ENCODE results near the gene LRRC32.
"Not testable (repeated sequence)": the region's sequence is repeated elsewhere in the genome, so short reads cannot be mapped to it uniquely, and the experiment has no call there.

Gene LRRC32

GRCh38 chr11:76648061-76648460, 22.5 kb downstream of the LRRC32 start:
- no peak for TF ChIP-seq CTCF (conservative IDR thresholded peaks at IDR 0.05; ENCODE audit: low read depth, low read length)
- no peak for DNase-seq (ENCODE audit: low read depth)

GRCh38 chr11:76646882-76647534, 23.5 kb downstream of the LRRC32 start:
- TF ChIP-seq CTCF (conservative IDR thresholded peaks at IDR 0.05; ENCODE audit: low read depth, low read length): no peak
- no peak overlapping the region for H3K4me3 ChIP-seq (ENCODE audit: low read depth, low read length)
- DNase-seq (ENCODE audit: low read depth): no peak

More at GRCh38 chr11:76648061-76648460, 22.5 kb downstream of the LRRC32 start:
- no peak overlapping the region for H3K4me3 ChIP-seq (ENCODE audit: low read depth, low read length)

- no peak for DNase-seq (ENCODE audit: low read depth)
- no peak overlapping the region for H3K4me3 ChIP-seq (ENCODE audit: low read depth, low read length)
- TF ChIP-seq CTCF (conservative IDR thresholded peaks at IDR 0.05; ENCODE audit: low read depth, low read length): no peak
Observed at GRCh38 chr11:76644591-76644990, 26.0 kb downstream of the LRRC32 start.

GRCh38 chr11:76643711-76644110, 26.8 kb downstream of the LRRC32 start:
- H3K4me3 ChIP-seq (ENCODE audit: low read depth, low read length); DNase-seq (ENCODE audit: low read depth): not testable (repeated sequence)

GRCh38 chr11:76642341-76642740, 28.2 kb downstream of the LRRC32 start:
- no peak for TF ChIP-seq CTCF (conservative IDR thresholded peaks at IDR 0.05; ENCODE audit: low read depth, low read length)
- H3K4me3 ChIP-seq (ENCODE audit: low read depth, low read length): no peak overlapping the region
- DNase-seq (ENCODE audit: low read depth): no peak

- no peak overlapping the region for H3K4me3 ChIP-seq (ENCODE audit: low read depth, low read length)
- DNase-seq (ENCODE audit: low read depth): no peak
- TF ChIP-seq CTCF (conservative IDR thresholded peaks at IDR 0.05; ENCODE audit: low read depth, low read length): no peak
Observed at GRCh38 chr11:76641905-76642304, 28.6 kb downstream of the LRRC32 start.

- DNase-seq (ENCODE audit: low read depth): no peak
- no peak overlapping the region for H3K4me3 ChIP-seq (ENCODE audit: low read depth, low read length)
- TF ChIP-seq CTCF (conservative IDR thresholded peaks at IDR 0.05; ENCODE audit: low read depth, low read length): no peak
Observed at GRCh38 chr11:76640501-76640900, 30.0 kb downstream of the LRRC32 start.
